Measurements from ENCODE around the gene ZSWIM5. TPM values are rescaled to one million over a fixed set of nuclear protein-coding genes. Genes with fewer than 3 reads are reported as not detected.

Gene ZSWIM5
- total RNA-seq, 3 donors from 2014 or later (not counting 1 experiment from before 2014, with no cell fraction given) = 1.1 to 2.3 (median 1.3) TPM

- peaks cover 39% of the 10 kb centered on the region for H3K4me1 ChIP-seq (ENCODE audit: control insufficient read depth, insufficient read depth, low read length)
- no peaks in the 10 kb centered on the region for H3K9me3 ChIP-seq (ENCODE audit: control insufficient read depth, insufficient read depth, low read length)
- no peak overlapping the region for H3K4me3 Mint-ChIP-seq
- TF ChIP-seq, protein P1, sequence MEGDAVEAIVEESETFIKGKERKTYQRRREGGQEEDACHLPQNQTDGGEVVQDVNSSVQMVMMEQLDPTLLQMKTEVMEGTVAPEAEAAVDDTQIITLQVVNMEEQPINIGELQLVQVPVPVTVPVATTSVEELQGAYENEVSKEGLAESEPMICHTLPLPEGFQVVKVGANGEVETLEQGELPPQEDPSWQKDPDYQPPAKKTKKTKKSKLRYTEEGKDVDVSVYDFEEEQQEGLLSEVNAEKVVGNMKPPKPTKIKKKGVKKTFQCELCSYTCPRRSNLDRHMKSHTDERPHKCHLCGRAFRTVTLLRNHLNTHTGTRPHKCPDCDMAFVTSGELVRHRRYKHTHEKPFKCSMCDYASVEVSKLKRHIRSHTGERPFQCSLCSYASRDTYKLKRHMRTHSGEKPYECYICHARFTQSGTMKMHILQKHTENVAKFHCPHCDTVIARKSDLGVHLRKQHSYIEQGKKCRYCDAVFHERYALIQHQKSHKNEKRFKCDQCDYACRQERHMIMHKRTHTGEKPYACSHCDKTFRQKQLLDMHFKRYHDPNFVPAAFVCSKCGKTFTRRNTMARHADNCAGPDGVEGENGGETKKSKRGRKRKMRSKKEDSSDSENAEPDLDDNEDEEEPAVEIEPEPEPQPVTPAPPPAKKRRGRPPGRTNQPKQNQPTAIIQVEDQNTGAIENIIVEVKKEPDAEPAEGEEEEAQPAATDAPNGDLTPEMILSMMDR (IDR thresholded peaks at IDR 0.05) = no peak
- no peak overlapping the region for H3K4me3 ChIP-seq (ENCODE audit: low read length)
- H3K27me3 ChIP-seq (ENCODE audit: control insufficient read depth, insufficient read depth, low read length) = no peaks in the 10 kb centered on the region
- no peak for ATAC-seq
- no peak overlapping the region for H3K27ac ChIP-seq (ENCODE audit: low read length)
- no peaks in the 10 kb centered on the region for H3K9me3 Mint-ChIP-seq
- H3K36me3 Mint-ChIP-seq = no peaks in the 10 kb centered on the region
- H3K4me1 Mint-ChIP-seq = peaks cover 34 to 50% of the 10 kb centered on the region in 2 donors
- peak overlapping the region in 1 of 2 donors; percentile 97 for H3K27ac Mint-ChIP-seq
- no peaks in the 10 kb centered on the region for H3K27me3 Mint-ChIP-seq (ENCODE audit: low read depth in 2 of 2)
- intact Hi-C loops (cut with micrococcal nuclease) = no loop called here
- peaks cover 56% of the 10 kb centered on the region for H3K36me3 ChIP-seq (ENCODE audit: control insufficient read depth, insufficient read depth, low read length)
- WGBS (ENCODE audit: insufficient coverage) = 97% methylated on average over 12 of the region's 12 CpGs
- no peak for DNase-seq
Measured at GRCh38 chr1:45008516-45008915, 197.9 kb downstream of the ZSWIM5 start.

- no peaks in the 10 kb centered on the region for H3K9me3 ChIP-seq (ENCODE audit: control insufficient read depth, insufficient read depth, low read length)
- intact Hi-C loops (cut with micrococcal nuclease) = no loop called here
- no peak overlapping the region for H3K4me3 ChIP-seq (ENCODE audit: low read length)
- H3K36me3 ChIP-seq (ENCODE audit: control insufficient read depth, insufficient read depth, low read length) = peaks cover 61% of the 10 kb centered on the region
- ATAC-seq (no peak), DNase-seq (no peak)
- H3K27ac Mint-ChIP-seq = no peak overlapping the region
- H3K4me3 Mint-ChIP-seq = no peak overlapping the region
- whole genome bisulfite sequencing (ENCODE audit: insufficient coverage) = 96% methylated on average over 3 of the region's 3 CpGs
- TF ChIP-seq, protein P1 (IDR thresholded peaks at IDR 0.05) = no peak
- no peaks in the 10 kb centered on the region for H3K27me3 ChIP-seq (ENCODE audit: control insufficient read depth, insufficient read depth, low read length)
- no peaks in the 10 kb centered on the region for H3K36me3 Mint-ChIP-seq
- peaks cover 34 to 47% of the 10 kb centered on the region in 2 donors for H3K4me1 Mint-ChIP-seq
- H3K27ac ChIP-seq (ENCODE audit: low read length) = no peak overlapping the region
- peaks cover 38% of the 10 kb centered on the region for H3K4me1 ChIP-seq (ENCODE audit: control insufficient read depth, insufficient read depth, low read length)
- no peaks in the 10 kb centered on the region for H3K27me3 Mint-ChIP-seq (ENCODE audit: low read depth in 2 of 2)
- no peaks in the 10 kb centered on the region for H3K9me3 Mint-ChIP-seq
Measured at GRCh38 chr1:45008076-45008475, 198.3 kb downstream of the ZSWIM5 start.

GRCh38 chr1:45007311-45007710 lies 199.1 kb downstream of the ZSWIM5 start:
- no peaks in the 10 kb centered on the region for H3K9me3 ChIP-seq (ENCODE audit: control insufficient read depth, insufficient read depth, low read length)
- DNase-seq (no peak), ATAC-seq (no peak)
- no peak overlapping the region for H3K4me3 ChIP-seq (ENCODE audit: low read length)
- Mint-ChIP-seq H3K27ac (no peak overlapping the region), H3K36me3 (no peaks in the 10 kb centered on the region), H3K27me3 (ENCODE audit: low read depth in 2 of 2) (no peaks in the 10 kb centered on the region), H3K4me3 (no peak overlapping the region), H3K4me1 (peaks cover 29 to 40% of the 10 kb centered on the region in 2 donors), H3K9me3 (no peaks in the 10 kb centered on the region)
- WGBS (ENCODE audit: insufficient coverage) = 89% methylated on average over 11 of the region's 11 CpGs
- peaks cover 68% of the 10 kb centered on the region for H3K36me3 ChIP-seq (ENCODE audit: control insufficient read depth, insufficient read depth, low read length)
- no peak overlapping the region for H3K27ac ChIP-seq (ENCODE audit: low read length)
- intact Hi-C loops (cut with micrococcal nuclease) = no loop called here
- H3K4me1 ChIP-seq (ENCODE audit: control insufficient read depth, insufficient read depth, low read length) = peaks cover 30% of the 10 kb centered on the region
- no peaks in the 10 kb centered on the region for H3K27me3 ChIP-seq (ENCODE audit: control insufficient read depth, insufficient read depth, low read length)
- TF ChIP-seq, protein P1 (IDR thresholded peaks at IDR 0.05) = no peak

- H3K36me3 Mint-ChIP-seq = no peaks in the 10 kb centered on the region
- TF ChIP-seq, protein P1 (IDR thresholded peaks at IDR 0.05) = no peak
Measured at GRCh38 chr1:45005761-45006160, 200.6 kb downstream of the ZSWIM5 start.

More at GRCh38 chr1:45005761-45006160, 200.6 kb downstream of the ZSWIM5 start:
- Histone ChIP-seq H3K27ac (ENCODE audit: low read length) (no peak overlapping the region), H3K27me3 (ENCODE audit: control insufficient read depth, insufficient read depth, low read length) (no peaks in the 10 kb centered on the region), H3K9me3 (ENCODE audit: control insufficient read depth, insufficient read depth, low read length) (no peaks in the 10 kb centered on the region), H3K4me3 (ENCODE audit: low read length) (no peak overlapping the region), H3K4me1 (ENCODE audit: control insufficient read depth, insufficient read depth, low read length) (peaks cover 18% of the 10 kb centered on the region), H3K36me3 (ENCODE audit: control insufficient read depth, insufficient read depth, low read length) (peaks cover 69% of the 10 kb centered on the region)
- no peaks in the 10 kb centered on the region for H3K9me3 Mint-ChIP-seq
- H3K4me1 Mint-ChIP-seq = peaks cover 19 to 30% of the 10 kb centered on the region in 2 donors
- H3K27me3 Mint-ChIP-seq (ENCODE audit: low read depth in 2 of 2) = no peaks in the 10 kb centered on the region
- intact Hi-C loops (cut with micrococcal nuclease) = no loop called here
- WGBS (ENCODE audit: insufficient coverage) = 97% methylated on average over 6 of the region's 6 CpGs
- no peak overlapping the region for H3K4me3 Mint-ChIP-seq
- no peak overlapping the region for H3K27ac Mint-ChIP-seq
- ATAC-seq = no peak
- no peak for DNase-seq
